ENCODE results near the gene CTIF.

- TF ChIP-seq POU2F2 (IDR thresholded peaks at IDR 0.05; ENCODE audit: low read depth, low read length): no peak
- TF ChIP-seq POLR2A (IDR thresholded peaks at IDR 0.05; ENCODE audit: low read depth, low read length): no peak
- TF ChIP-seq POLR2AphosphoS5 (IDR thresholded peaks at IDR 0.05; ENCODE audit: low read depth, low read length): no peak
- TF ChIP-seq PAX5 (IDR thresholded peaks at IDR 0.05; ENCODE audit: insufficient read depth, low read length, severe bottlenecking): no peak
- TF ChIP-seq TAF1 (IDR thresholded peaks at IDR 0.05; ENCODE audit: low read depth, low read length): no peak
Measured at GRCh38 chr18:48901145-48902022, 362.6 kb downstream of the CTIF start.

Data from GM12891 (cell line).